PFSK-1 (cell line): ENCODE measurements around the gene GPRASP2.

Experiments used
- POLR2AphosphoS5 ChIP-seq: IDR thresholded peaks from 2 replicates; pipeline ENCODE4 v1.6.1; 2012; ENCODE audit warnings: low read depth, mild to moderate bottlenecking, control low read depth, low read length, moderate library complexity
- TAF1 ChIP-seq: IDR thresholded peaks from 2 replicates; pipeline ENCODE4 v1.6.1; 2012; ENCODE audit warnings: low read length, control low read depth, borderline replicate concordance; ENCODE audit not compliant: insufficient read depth
- TF ChIP-seq, protein P1 (sequence below), 2 experiments: IDR thresholded peaks; 2 replicates each; pipeline versions ENCODE4 v1.6.1 to v1.8.0; 2011 to 2012; ENCODE audit warnings: low read depth in 2 of 2, low read length in 2 of 2, control low read depth in 1 of 2, inconsistent platforms in 1 of 2, mild to moderate bottlenecking in 1 of 2, moderate library complexity in 1 of 2; ENCODE audit not compliant: insufficient read depth in 1 of 2

DNA sequence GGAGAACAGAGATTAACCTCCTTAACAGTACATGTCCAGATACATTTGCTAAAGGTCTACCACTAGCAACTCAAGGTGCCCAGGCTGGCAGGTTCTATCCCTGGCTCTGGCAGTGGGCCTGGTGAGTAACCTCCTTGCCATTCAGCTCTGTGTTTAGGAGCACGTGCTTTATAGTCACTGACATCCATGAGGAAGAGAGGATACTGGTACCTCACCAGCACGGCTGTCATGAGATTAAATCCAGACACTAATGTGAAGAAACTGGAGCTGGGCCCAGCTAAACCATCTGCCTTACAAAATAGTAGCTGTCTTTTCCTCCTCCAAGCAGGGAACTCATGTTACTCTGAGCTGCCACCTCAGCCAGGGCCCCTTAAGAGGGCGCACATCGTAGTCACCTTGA is 53.6 kb downstream of the GPRASP2 start:
- no peak for TF ChIP-seq POLR2AphosphoS5
- TF ChIP-seq, protein P1, sequence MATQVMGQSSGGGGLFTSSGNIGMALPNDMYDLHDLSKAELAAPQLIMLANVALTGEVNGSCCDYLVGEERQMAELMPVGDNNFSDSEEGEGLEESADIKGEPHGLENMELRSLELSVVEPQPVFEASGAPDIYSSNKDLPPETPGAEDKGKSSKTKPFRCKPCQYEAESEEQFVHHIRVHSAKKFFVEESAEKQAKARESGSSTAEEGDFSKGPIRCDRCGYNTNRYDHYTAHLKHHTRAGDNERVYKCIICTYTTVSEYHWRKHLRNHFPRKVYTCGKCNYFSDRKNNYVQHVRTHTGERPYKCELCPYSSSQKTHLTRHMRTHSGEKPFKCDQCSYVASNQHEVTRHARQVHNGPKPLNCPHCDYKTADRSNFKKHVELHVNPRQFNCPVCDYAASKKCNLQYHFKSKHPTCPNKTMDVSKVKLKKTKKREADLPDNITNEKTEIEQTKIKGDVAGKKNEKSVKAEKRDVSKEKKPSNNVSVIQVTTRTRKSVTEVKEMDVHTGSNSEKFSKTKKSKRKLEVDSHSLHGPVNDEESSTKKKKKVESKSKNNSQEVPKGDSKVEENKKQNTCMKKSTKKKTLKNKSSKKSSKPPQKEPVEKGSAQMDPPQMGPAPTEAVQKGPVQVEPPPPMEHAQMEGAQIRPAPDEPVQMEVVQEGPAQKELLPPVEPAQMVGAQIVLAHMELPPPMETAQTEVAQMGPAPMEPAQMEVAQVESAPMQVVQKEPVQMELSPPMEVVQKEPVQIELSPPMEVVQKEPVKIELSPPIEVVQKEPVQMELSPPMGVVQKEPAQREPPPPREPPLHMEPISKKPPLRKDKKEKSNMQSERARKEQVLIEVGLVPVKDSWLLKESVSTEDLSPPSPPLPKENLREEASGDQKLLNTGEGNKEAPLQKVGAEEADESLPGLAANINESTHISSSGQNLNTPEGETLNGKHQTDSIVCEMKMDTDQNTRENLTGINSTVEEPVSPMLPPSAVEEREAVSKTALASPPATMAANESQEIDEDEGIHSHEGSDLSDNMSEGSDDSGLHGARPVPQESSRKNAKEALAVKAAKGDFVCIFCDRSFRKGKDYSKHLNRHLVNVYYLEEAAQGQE (IDR thresholded peaks at IDR 0.05; ENCODE audit: insufficient read depth in 1 of 2, low read depth in 2 of 2, low read length in 2 of 2): no peak
- no peak for TF ChIP-seq TAF1
